Measurements from ENCODE around the gene SRRM4.

Gene SRRM4

DNA sequence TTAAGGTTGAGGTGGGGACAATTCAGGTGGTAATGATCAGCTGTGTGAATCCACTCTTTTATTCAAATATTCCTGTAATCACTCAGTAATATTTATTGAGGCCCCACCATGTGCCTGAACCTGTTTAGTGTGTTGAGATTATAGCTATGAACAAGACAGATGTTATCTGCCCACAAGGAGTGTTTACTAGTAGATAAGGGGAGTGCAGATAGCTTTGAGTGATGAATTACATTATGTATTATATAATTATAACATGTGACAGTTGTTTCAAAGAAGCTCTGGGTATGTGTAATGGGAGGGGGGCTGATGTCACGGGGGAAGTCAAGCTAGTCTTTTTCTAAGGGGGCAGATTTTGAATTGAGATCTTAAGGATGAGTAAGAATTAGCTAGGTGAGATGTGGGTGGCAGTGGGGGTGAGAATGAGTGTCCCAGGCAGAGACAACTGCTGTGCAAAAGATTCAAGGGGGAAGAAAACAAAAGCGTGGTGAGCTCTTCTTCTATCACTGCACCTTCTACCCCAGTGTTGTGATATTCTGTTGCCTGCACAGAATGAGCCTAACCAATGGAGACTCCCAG, 21.3 kb upstream of the SRRM4 start:
- TF ChIP-seq FOXP2 (optimal IDR thresholded peaks at IDR 0.05; ENCODE audit: borderline replicate concordance, extremely low read depth, extremely low read length, insufficient read depth) = no peak
- TF ChIP-seq TAF1 (IDR thresholded peaks at IDR 0.05; ENCODE audit: borderline replicate concordance, insufficient read depth, low read length) = no peak
- no peak for TF ChIP-seq POLR2AphosphoS5 (IDR thresholded peaks at IDR 0.05; ENCODE audit: low read depth, low read length)
- no peak for TF ChIP-seq SIN3A (IDR thresholded peaks at IDR 0.05; ENCODE audit: borderline replicate concordance, insufficient read depth, low read length)
- TF ChIP-seq, protein P1, sequence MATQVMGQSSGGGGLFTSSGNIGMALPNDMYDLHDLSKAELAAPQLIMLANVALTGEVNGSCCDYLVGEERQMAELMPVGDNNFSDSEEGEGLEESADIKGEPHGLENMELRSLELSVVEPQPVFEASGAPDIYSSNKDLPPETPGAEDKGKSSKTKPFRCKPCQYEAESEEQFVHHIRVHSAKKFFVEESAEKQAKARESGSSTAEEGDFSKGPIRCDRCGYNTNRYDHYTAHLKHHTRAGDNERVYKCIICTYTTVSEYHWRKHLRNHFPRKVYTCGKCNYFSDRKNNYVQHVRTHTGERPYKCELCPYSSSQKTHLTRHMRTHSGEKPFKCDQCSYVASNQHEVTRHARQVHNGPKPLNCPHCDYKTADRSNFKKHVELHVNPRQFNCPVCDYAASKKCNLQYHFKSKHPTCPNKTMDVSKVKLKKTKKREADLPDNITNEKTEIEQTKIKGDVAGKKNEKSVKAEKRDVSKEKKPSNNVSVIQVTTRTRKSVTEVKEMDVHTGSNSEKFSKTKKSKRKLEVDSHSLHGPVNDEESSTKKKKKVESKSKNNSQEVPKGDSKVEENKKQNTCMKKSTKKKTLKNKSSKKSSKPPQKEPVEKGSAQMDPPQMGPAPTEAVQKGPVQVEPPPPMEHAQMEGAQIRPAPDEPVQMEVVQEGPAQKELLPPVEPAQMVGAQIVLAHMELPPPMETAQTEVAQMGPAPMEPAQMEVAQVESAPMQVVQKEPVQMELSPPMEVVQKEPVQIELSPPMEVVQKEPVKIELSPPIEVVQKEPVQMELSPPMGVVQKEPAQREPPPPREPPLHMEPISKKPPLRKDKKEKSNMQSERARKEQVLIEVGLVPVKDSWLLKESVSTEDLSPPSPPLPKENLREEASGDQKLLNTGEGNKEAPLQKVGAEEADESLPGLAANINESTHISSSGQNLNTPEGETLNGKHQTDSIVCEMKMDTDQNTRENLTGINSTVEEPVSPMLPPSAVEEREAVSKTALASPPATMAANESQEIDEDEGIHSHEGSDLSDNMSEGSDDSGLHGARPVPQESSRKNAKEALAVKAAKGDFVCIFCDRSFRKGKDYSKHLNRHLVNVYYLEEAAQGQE (IDR thresholded peaks at IDR 0.05; ENCODE audit: insufficient read depth in 1 of 2, low read depth in 2 of 2, low read length in 2 of 2) = no peak

GRCh38 chr12:118960865-118961264, 20.5 kb upstream of the SRRM4 start:
- no peak for TF ChIP-seq SIN3A (IDR thresholded peaks at IDR 0.05; ENCODE audit: borderline replicate concordance, insufficient read depth, low read length)
- no peak for TF ChIP-seq TAF1 (IDR thresholded peaks at IDR 0.05; ENCODE audit: borderline replicate concordance, insufficient read depth, low read length)
- TF ChIP-seq FOXP2 (optimal IDR thresholded peaks at IDR 0.05; ENCODE audit: borderline replicate concordance, extremely low read depth, extremely low read length, insufficient read depth) = no peak
- TF ChIP-seq, protein P1 (IDR thresholded peaks at IDR 0.05; ENCODE audit: insufficient read depth in 1 of 2, low read depth in 2 of 2, low read length in 2 of 2) = no peak
- no peak for TF ChIP-seq POLR2AphosphoS5 (IDR thresholded peaks at IDR 0.05; ENCODE audit: low read depth, low read length)

DNA sequence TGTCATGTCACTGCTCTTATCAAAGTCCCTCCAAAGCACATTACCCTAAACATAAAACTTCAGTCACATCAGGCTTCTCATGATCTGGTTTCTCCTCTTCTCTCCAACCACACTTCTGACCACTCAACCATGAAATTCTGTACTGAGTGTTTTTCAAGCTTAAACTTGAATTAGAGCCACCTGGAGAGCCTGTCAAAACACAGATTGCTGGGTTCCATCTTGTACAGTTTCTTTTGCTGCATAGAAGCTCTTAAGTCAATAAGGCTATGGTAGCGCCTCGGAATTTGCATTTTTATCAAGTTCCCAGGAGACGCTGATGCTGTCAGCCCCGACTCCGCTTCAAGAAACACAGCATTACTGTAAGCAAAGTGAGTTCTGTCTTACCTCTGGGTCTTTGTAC, 16.4 kb upstream of the SRRM4 start:
- TF ChIP-seq SIN3A (IDR thresholded peaks at IDR 0.05; ENCODE audit: borderline replicate concordance, insufficient read depth, low read length) = no peak
- TF ChIP-seq, protein P1 (IDR thresholded peaks at IDR 0.05; ENCODE audit: insufficient read depth in 1 of 2, low read depth in 2 of 2, low read length in 2 of 2) = no peak
- no peak for TF ChIP-seq TAF1 (IDR thresholded peaks at IDR 0.05; ENCODE audit: borderline replicate concordance, insufficient read depth, low read length)
- TF ChIP-seq FOXP2 (optimal IDR thresholded peaks at IDR 0.05; ENCODE audit: borderline replicate concordance, extremely low read depth, extremely low read length, insufficient read depth) = no peak
- no peak for TF ChIP-seq POLR2AphosphoS5 (IDR thresholded peaks at IDR 0.05; ENCODE audit: low read depth, low read length)

DNA sequence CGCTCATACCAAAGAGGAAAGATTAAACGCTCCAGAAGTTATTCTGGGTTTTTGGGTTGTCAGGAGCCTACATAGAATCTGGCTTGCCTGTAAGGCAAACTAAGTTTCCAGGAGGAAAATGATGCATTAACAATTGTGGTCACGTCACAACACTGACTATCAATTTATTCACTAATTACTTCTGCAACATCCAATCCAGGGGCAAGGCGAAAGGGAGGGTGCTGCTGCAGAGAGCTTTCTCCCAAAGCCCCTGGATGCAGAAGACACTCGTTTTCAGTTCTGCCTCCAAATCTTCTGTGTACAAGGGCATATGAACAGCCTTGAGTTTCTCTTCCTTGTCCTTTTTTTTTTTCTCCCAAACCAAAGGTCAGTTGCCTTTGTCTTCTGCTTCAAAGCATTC, 10.5 kb upstream of the SRRM4 start:
- TF ChIP-seq TAF1 (IDR thresholded peaks at IDR 0.05; ENCODE audit: borderline replicate concordance, insufficient read depth, low read length) (no peak), SIN3A (IDR thresholded peaks at IDR 0.05; ENCODE audit: borderline replicate concordance, insufficient read depth, low read length) (no peak), POLR2AphosphoS5 (IDR thresholded peaks at IDR 0.05; ENCODE audit: low read depth, low read length) (no peak), FOXP2 (optimal IDR thresholded peaks at IDR 0.05; ENCODE audit: borderline replicate concordance, extremely low read depth, extremely low read length, insufficient read depth) (no peak)
- TF ChIP-seq, protein P1 (IDR thresholded peaks at IDR 0.05; ENCODE audit: insufficient read depth in 1 of 2, low read depth in 2 of 2, low read length in 2 of 2) = no peak
